NCI-H2227 treated with DMSO at 0.1 percent for 48 hours (cell line): ENCODE data around the gene APRT.

ENCODE experiments used
- DNase-seq: peaks from one replicate; lab custom pipeline; 2025; lab: John Stamatoyannopoulos, UW

The APRT gene

GRCh38 chr16:88822281-88823040 lies 10.7 kb upstream of the APRT start:
- no peak for DNase-seq

GRCh38 chr16:88821168-88821850 lies 9.6 kb upstream of the APRT start:
- DNase-seq: no peak

DNA sequence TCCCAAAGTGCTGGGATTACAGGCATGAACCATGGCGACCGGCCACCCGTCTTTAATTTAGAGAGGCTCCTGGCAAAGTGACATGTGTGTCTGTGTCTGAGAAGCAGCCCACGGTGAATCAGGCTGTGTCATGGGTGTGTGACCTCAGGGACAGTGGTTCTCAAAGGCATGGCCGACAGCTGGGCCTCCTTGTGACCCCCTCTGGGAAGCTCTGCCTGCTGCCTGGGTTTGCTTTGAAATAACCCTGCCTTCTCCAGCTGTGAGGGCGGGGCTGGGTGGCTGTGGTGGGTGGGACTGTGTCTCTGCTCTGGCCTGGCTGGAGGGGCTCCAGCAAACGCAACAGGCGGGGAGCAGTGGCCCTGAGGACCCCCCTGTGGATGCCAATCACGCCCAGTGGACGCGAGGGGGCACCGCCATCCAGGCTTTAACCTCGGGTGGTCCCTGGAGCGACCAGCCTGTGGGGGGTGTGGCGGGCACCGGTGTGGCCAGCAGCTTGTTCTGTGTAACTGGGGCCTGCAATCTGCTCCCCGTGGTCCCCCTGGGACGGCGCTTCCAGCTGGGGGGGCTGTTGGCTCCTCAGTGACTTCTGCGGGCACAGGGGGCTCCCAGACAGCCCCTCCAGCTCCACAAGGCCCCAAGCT lies 8.8 kb upstream of the APRT start:
- DNase-seq: no peak

GRCh38 chr16:88819126-88819525 lies 7.4 kb upstream of the APRT start:
- DNase-seq: no peak

- no peak for DNase-seq
These were observed 6.8 kb upstream of the APRT start for GRCh38 chr16:88818575-88818874.

GRCh38 chr16:88817785-88818574 lies 6.3 kb upstream of the APRT start:
- no peak for DNase-seq

DNA sequence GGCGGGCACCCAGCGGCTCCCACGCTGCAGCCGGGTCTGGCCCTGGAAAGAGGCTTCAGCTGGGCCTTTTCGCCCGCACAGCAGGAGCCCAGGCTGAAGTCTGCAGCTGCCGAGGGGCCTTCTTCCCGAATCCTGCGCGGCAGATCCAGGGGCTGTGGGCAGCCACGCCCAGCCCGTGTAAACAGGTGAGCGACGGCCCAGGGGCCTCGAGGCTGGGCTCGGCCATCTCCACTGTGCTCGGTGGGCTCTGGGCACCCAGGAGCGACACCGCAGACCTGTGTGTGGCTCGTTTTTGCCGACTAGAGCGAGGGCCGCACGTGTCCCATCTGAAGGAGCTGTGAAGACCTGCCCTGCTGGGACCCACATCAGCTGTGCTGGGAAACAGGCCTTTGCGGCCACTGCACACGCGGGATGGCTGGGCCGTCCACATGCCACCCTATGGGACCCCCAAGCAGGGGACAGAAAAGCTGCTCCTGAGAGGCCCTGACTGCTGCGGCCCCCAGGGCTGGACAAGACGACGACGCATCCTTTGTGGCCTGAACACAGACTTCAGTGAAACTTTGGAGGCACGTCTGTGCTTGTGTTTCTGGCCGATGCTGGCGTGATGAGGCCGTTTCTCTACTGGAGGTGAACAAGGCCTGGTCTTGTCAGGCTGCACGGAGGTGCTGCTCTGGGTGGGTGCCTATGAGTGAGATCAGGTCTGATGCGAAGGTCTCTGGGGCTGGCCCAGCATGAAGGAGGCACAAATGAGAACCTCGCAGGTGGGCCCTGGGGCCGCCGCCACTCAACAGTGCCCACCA lies 5.2 kb upstream of the APRT start:
- DNase-seq: no peak

DNA sequence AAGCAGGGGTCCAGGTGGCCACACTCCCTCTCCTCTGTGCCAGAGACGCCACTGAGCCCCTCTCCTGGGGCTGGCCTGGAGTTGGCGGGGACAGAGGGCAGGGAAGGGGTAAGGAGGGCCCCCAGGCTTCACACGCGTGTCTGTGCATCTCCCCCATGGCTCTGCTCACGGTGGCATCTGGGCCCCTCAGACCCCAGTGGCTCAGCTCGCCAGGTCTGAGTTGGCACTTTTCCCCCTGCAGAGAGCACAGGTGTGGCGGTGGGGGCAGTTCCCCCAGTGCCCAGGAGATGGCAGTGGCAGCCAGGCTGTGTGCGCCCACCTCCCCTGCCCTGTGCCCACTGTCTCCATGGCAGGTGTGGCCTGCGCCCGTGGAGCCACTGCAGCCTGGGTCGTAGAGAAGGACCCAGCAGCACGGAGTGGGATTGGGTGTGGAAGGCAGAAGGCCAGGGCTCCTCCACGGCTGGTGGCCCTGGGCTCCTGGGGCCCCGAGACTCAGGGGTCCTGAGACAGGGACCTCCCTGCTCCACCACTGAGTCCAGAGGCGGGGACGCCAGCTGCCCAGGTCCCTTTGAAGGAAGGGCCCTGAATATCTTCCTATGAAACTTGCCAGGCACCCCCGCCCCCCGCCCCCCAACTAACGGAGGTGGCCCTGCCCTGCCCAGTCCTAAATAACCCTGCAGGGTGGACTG lies 4.3 kb upstream of the APRT start:
- peak; percentile 5 for DNase-seq

- DNase-seq: no peak
These were observed 3.5 kb upstream of the APRT start for GRCh38 chr16:88815227-88815626.

- no peak for DNase-seq
These were observed 2.4 kb upstream of the APRT start for GRCh38 chr16:88814144-88814502.

- no peak for DNase-seq
These were observed 1.8 kb upstream of the APRT start for GRCh38 chr16:88813269-88814143.

- DNase-seq: no peak
These were observed 963 bp upstream of the APRT start for GRCh38 chr16:88812513-88813268.

DNA sequence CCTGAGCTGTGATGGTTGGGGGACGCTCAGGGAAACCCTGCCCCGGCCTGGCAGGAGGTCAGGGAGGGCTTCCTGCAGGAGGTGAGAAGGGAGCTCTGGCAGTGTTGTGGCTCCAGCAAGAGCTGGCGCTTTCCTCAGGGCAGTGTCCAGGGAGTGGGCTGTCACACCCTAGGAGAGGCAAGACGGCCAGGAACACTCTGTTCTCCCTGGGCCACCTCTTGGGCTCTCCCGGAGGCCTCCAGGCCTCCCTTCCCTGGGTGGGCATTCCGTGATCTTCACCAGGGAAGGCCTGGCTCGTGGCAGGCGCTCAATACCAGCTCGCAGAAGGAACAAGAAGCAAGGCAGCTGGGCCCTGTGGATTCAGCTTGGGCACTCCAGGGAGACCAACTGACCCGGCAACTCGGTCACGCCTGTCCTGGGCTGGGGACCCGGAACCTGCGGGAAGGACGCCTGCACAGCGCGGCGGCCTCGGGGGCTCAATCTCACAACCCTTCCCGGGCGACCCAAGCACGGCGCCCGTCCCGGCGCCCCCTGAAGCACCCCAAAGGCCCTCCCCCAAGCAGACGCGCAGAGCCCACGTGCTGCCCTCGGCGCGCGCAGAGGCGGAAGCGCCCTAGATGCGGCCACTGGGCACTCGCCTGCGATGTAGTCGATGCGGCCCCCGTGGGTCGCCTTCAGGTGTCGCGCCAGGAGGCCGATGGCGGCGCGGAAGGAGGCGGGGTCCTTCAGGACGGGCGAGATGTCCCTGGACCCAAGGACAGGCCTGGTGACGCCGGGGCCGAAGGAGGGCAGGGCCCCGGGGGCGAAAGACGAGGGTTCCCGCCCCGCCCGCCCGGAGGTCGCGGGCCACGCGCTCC lies 588 bp downstream of the APRT start:
- DNase-seq: peak; percentile 51

- DNase-seq: no peak
These were observed 1.4 kb downstream of the APRT start for GRCh38 chr16:88810166-88810911.

DNA sequence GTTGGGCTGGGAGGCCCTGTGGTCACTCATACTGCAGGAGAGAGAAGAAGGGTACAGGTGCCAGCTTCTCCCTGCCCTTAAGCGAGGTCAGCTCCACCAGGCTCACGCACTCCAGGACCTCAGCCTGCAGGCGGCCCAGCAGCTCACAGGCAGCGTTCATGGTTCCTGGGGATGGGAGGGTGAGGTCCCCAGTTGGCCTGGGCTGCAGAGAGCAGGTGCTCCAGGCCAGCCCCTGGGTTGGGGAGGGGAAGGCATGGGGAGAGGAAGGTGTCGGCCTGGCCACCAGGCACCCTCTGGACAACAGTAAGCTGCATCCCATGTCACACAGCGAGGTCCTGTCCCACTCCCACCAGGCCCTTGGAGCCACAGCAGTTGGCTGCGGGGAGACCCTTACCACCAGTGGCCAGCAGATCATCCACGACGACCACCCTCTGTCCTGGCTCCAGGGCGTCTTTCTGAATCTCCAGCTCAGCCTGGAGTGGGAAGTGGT lies 2.0 kb downstream of the APRT start:
- DNase-seq: no peak

DNA sequence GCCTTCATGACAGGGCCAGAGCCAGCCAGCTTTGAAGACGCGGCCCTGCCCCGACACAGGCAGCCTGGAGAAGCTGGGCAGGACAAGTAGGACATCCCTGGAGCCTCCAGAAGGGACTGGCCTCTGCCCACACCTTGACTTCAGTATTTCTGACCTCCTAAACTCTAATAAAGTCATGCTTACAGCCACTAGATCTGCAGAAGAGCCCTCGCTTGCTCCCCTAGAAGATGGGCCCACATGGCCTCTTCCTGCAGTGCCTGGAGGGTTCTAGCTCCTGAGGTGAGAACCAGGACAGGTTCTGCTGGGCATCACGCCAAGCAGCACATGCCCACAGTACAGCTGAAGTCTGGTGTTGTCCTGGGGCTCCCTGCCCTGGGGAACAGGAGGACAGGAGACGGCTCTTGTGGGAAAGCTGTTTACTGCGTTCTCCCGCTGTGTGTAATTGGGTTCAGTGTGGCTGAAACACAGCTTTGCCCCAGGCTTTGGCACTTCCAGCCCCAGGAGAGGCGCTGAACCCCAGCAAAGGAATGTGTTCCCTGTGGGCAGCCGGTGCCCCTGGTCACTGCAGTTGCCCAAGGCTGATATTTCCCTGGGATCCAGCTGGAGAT lies 2.6 kb downstream of the APRT start:
- no peak for DNase-seq
